ENCODE data around the gene ACVR1. TPM values are rescaled to one million over a fixed set of nuclear protein-coding genes. Genes with fewer than 3 reads are reported as not detected.
A peak's percentile ranks its signal among the peaks of the same experiment; 100 is the strongest.

The ACVR1 gene
- total RNA-seq, 1 donor from 2014 or later, result 14.3 TPM

DNA sequence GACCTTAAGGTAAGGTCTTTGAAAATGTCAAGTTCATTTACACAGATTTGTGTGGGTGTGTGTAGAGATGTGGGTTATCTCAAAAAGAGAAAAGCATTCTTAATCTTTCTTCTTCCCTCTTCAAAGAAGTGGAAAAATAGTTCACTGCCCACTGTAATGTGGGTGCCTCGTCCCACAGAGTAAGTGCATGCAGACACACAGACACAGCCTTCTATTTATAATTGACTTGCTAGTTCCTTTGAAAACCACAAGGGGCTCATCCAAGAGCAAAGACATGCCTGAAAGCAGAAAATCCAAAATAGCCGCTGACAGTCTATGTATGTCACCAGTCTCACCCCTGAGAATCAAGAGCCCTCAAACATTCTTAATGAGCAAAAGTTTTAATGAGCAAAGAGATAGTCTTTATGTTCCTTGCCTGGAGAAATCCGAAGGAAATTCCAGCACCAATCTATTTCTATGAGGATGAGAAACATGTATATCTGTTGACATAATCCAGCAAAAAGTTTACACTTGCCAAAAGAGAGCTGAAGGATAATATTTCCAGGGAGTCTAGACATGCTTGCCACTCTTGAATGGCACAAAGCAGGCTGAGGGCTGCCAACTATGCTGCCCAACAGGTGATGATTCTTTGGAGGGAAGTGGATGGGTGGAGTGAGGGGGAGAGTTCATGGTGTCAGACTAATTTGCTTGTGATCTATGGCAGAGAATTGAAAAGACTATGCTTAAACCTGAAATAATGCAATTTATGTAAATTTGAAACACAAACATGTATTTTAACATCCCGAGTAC lies 93.9 kb downstream of the ACVR1 start:
- no peaks in the 10 kb centered on the region for H3K36me3 Mint-ChIP-seq
- H3K4me1 Mint-ChIP-seq (ENCODE audit: unreplicated experiment), result peaks cover 8% of the 10 kb centered on the region
- H3K27ac Mint-ChIP-seq, result no peak overlapping the region
- no peak for DNase-seq (ENCODE audit: extremely low spot score, unreplicated experiment)
- no peaks in the 10 kb centered on the region for H3K9me3 Mint-ChIP-seq
- H3K27me3 Mint-ChIP-seq, result no peaks in the 10 kb centered on the region
- TF ChIP-seq CTCF (conservative IDR thresholded peaks at IDR 0.05), result peak; percentile 61
- no peak overlapping the region for H3K4me3 Mint-ChIP-seq

DNA sequence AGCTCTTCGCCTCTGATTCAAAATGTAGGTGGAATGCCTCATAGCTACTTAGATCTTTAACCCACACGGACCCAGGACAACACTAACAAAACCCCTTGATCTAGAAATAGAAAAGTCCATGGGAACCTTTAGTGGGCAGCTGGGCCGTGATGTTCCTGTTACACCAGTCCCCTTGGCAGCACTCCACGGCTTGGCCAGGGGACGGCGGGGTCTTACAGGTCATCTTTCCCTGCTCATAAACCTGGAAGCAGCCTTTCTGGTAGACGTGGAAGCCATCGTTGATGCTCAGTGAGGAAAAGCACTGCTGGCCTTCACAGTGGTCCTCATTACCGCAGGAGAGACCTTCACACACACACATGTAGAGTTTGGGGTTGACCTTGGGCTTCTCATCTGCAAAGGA lies 95.9 kb downstream of the ACVR1 start:
- Mint-ChIP-seq H3K27me3 (no peaks in the 10 kb centered on the region), H3K4me1 (ENCODE audit: unreplicated experiment) (peaks cover 8% of the 10 kb centered on the region), H3K27ac (no peak overlapping the region), H3K4me3 (no peak overlapping the region), H3K9me3 (no peaks in the 10 kb centered on the region), H3K36me3 (peaks cover 7% of the 10 kb centered on the region)
- no peak for TF ChIP-seq CTCF (conservative IDR thresholded peaks at IDR 0.05)
- DNase-seq (ENCODE audit: extremely low spot score, unreplicated experiment), result no peak

GRCh38 chr2:157779794-157780193 lies 96.3 kb downstream of the ACVR1 start:
- TF ChIP-seq CTCF (conservative IDR thresholded peaks at IDR 0.05), result no peak
- no peak for DNase-seq (ENCODE audit: extremely low spot score, unreplicated experiment)
- Mint-ChIP-seq H3K36me3 (peaks cover 11% of the 10 kb centered on the region), H3K4me3 (no peak overlapping the region), H3K27me3 (no peaks in the 10 kb centered on the region), H3K9me3 (no peaks in the 10 kb centered on the region), H3K27ac (no peak overlapping the region), H3K4me1 (ENCODE audit: unreplicated experiment) (peaks cover 8% of the 10 kb centered on the region)

GRCh38 chr2:157777427-157777826 lies 98.7 kb downstream of the ACVR1 start:
- TF ChIP-seq CTCF (conservative IDR thresholded peaks at IDR 0.05), result peak; percentile 82
- H3K9me3 Mint-ChIP-seq, result no peaks in the 10 kb centered on the region
- no peaks in the 10 kb centered on the region for H3K27me3 Mint-ChIP-seq
- H3K4me1 Mint-ChIP-seq (ENCODE audit: unreplicated experiment), result peaks cover 5% of the 10 kb centered on the region
- H3K4me3 Mint-ChIP-seq, result no peak overlapping the region
- H3K27ac Mint-ChIP-seq, result no peak overlapping the region
- DNase-seq (ENCODE audit: extremely low spot score, unreplicated experiment), result no peak
- peaks cover 12% of the 10 kb centered on the region for H3K36me3 Mint-ChIP-seq

DNA sequence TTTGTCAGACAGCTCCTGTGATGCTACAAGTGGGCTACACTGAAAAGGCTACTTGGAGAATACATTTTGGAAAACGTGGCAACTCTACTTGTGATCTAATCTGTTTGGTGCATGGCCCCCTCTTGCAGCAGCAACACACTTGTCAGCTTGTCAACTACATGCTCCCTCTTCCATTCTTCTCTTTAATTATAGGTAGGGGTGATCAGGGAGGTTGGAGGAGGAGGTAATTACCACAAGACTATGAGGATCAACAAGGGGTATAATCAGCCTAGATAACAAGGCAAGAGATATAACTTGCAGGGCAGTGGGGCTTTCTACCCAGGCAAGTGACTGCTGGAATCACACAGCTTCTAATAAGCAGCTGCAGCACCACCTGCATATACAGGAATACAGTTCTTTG lies 104.9 kb downstream of the ACVR1 start:
- Mint-ChIP-seq H3K27me3 (no peaks in the 10 kb centered on the region), H3K4me3 (no peak overlapping the region), H3K36me3 (peaks cover 27% of the 10 kb centered on the region), H3K4me1 (ENCODE audit: unreplicated experiment) (no peaks in the 10 kb centered on the region), H3K27ac (no peak overlapping the region), H3K9me3 (no peaks in the 10 kb centered on the region)
- no peak for DNase-seq (ENCODE audit: extremely low spot score, unreplicated experiment)
- no peak for TF ChIP-seq CTCF (conservative IDR thresholded peaks at IDR 0.05)

All from type B pancreatic cell (in vitro differentiated cells).